Vagina (tissue), 2 donors: ENCODE measurements around the gene CTNNBL1.

ENCODE experiments used
- POLR2A ChIP-seq, 2 donors: fragments of 450-650 bp; IDR thresholded peaks; one replicate each; pipeline ENCODE4 v1.6.1; 2017; ENCODE audit warnings: antibody characterized with exemption in 2 of 2, mild to moderate bottlenecking in 2 of 2, moderate library complexity in 2 of 2
- POLR2AphosphoS5 ChIP-seq, 2 donors: sonication (generic); formaldehyde crosslinking; IDR thresholded peaks; one replicate each; pipeline ENCODE4 v1.9.0; 2017; ENCODE audit warnings: antibody characterized with exemption in 2 of 2, mild to moderate bottlenecking in 2 of 2, low read depth in 1 of 2; ENCODE audit not compliant: insufficient read depth in 1 of 2
- TF ChIP-seq, protein P1 (sequence below), 3 experiments: fragments of 450-650 bp in 2 of 3; fragments of 200-600 bp in 1 of 3; sonication (generic) in 1 of 3; IDR thresholded peaks; one replicate each; pipeline ENCODE4 v1.5.1; 2017 to 2019; ENCODE audit warnings: antibody characterized with exemption in 3 of 3, mild to moderate bottlenecking in 2 of 3, moderate library complexity in 2 of 3

DNA sequence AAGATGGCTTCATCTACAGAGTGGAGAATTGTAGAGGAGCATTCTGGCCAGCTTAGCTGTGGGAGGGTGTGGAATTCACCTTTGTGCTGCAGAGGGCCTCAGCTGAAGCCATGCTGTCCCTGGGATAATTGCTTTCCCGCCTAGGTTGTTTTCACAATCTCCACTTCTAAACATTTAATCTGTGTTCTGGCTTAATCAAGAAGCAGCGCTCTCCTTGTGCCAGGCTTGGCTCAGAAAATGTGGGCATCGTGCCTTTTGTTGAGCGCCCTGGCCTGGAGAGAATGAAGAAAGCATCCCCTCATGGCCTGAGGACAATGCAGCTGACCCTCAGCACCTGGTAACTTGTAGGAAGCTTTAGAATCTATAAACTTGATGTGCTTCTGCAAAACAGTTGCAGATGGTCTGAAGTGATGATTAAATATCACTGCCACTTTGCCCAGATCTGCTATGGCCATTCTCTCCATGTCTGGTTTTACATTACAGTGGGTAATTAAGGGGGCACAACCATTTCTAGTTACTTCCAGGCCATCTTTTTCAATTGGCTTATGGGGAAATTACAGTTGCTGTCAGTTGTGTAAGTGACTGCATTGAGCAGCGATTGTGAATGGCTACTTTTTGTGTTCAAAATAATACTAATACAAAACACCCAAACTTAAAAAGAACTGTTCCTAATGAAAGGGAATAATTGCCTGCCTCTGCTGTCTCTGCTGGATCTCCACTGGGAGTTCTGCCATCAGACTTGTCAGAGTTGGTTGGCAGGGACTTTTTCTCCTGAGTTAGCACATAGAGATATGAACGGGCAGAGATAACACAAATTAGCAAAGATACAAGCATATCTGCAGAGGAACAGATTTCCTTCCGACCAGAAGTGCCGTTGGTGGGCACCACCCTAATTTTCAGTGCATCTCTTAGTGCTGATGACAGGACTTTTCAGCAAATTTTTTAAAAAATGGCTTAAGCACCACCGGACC is 18.4 kb downstream of the CTNNBL1 start:
- TF ChIP-seq, protein P1, sequence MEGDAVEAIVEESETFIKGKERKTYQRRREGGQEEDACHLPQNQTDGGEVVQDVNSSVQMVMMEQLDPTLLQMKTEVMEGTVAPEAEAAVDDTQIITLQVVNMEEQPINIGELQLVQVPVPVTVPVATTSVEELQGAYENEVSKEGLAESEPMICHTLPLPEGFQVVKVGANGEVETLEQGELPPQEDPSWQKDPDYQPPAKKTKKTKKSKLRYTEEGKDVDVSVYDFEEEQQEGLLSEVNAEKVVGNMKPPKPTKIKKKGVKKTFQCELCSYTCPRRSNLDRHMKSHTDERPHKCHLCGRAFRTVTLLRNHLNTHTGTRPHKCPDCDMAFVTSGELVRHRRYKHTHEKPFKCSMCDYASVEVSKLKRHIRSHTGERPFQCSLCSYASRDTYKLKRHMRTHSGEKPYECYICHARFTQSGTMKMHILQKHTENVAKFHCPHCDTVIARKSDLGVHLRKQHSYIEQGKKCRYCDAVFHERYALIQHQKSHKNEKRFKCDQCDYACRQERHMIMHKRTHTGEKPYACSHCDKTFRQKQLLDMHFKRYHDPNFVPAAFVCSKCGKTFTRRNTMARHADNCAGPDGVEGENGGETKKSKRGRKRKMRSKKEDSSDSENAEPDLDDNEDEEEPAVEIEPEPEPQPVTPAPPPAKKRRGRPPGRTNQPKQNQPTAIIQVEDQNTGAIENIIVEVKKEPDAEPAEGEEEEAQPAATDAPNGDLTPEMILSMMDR (IDR thresholded peaks at IDR 0.05): no peak
- TF ChIP-seq POLR2AphosphoS5 (IDR thresholded peaks at IDR 0.05; ENCODE audit: insufficient read depth in 1 of 2, low read depth in 1 of 2): no peak
- TF ChIP-seq POLR2A (IDR thresholded peaks at IDR 0.05): no peak
